Mammary epithelial cell (primary cell): ENCODE data around the gene ENAM.

Experiments
- CTCF ChIP-seq, 2 donors: IDR thresholded peaks in 1 of 2; conservative IDR thresholded peaks in 1 of 2; 2 replicates each; pipeline ENCODE4 v1.5.1; 2011 to 2012; ENCODE audit warnings: inconsistent platforms in 2 of 2, low read length in 2 of 2, mild to moderate bottlenecking in 2 of 2, control low read depth in 1 of 2, low read depth in 1 of 2; ENCODE audit not compliant: insufficient read depth in 1 of 2; ENCODE audit errors: extremely low read depth in 1 of 2
- EZH2 ChIP-seq: IDR thresholded peaks from 2 replicates; pipeline ENCODE4 v1.6.1; 2012; ENCODE audit warnings: low read length, inconsistent platforms, borderline replicate concordance

GRCh38 chr4:70606459-70606858 lies 22.1 kb upstream of the ENAM start:
- TF ChIP-seq CTCF (conservative IDR thresholded peaks at IDR 0.05 in 1 of 2, IDR thresholded peaks at IDR 0.05 in 1 of 2; ENCODE audit: extremely low read depth in 1 of 2, insufficient read depth in 1 of 2, low read depth in 1 of 2, low read length in 2 of 2) (no peak), EZH2 (no peak)
